ENCODE measurements around the gene TMC8.

GRCh38 chr17:78125976-78126894, 4.3 kb upstream of the TMC8 start:
- no peak for TF ChIP-seq EZH2phosphoT487 (IDR thresholded peaks at IDR 0.05; ENCODE audit: low read depth)
- TF ChIP-seq CTCF (IDR thresholded peaks at IDR 0.05; ENCODE audit: low read depth, low read length): no peak

Data from OCI-LY3 (cell line).